Measurements from ENCODE around the gene SPAG5.

SPAG5 gene

DNA sequence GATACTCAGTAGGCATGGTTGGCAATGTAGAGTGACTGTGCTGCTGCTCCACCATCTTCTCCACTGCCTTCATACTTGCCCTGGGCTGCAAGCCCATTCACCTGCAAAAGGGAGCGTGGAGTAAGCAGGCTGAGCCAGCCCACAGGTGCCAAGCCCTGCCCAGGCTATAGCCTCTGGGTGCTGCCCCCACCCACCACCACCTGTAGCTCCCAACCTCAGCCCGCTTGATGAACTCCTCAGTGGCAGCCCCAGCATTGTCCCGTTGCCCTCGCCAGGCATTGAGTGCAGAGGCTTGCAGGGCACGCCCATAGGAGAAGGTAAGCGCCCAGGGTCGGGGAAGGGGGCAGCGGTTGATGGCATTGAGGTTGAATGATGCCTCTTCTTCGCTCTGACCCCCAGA lies 25.3 kb downstream of the SPAG5 start:
- no peak overlapping the region for H2AFZ ChIP-seq (ENCODE audit: low read length)
- no peak overlapping the region for H3K9ac ChIP-seq (ENCODE audit: low read length)
- H3K9me2 ChIP-seq (replicated peaks; ENCODE audit: insufficient read depth, low read length): no peaks in the 10 kb centered on the region
- H3F3A ChIP-seq (ENCODE audit: insufficient read depth, low read length): 0 out of 2 replicates have a peak, but pooled peaks cover 23% of the 10 kb centered on the region
- no peak for TF ChIP-seq EZH2phosphoT487 (IDR thresholded peaks at IDR 0.05; ENCODE audit: low read length)
- TF ChIP-seq EZH2 (optimal IDR thresholded peaks at IDR 0.05; ENCODE audit: low read depth, low read length): no peak
- TF ChIP-seq, protein P1, sequence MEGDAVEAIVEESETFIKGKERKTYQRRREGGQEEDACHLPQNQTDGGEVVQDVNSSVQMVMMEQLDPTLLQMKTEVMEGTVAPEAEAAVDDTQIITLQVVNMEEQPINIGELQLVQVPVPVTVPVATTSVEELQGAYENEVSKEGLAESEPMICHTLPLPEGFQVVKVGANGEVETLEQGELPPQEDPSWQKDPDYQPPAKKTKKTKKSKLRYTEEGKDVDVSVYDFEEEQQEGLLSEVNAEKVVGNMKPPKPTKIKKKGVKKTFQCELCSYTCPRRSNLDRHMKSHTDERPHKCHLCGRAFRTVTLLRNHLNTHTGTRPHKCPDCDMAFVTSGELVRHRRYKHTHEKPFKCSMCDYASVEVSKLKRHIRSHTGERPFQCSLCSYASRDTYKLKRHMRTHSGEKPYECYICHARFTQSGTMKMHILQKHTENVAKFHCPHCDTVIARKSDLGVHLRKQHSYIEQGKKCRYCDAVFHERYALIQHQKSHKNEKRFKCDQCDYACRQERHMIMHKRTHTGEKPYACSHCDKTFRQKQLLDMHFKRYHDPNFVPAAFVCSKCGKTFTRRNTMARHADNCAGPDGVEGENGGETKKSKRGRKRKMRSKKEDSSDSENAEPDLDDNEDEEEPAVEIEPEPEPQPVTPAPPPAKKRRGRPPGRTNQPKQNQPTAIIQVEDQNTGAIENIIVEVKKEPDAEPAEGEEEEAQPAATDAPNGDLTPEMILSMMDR (IDR thresholded peaks at IDR 0.05; ENCODE audit: low read length): no peak
- H3K4me1 ChIP-seq (ENCODE audit: low read length): peaks cover 15% of the 10 kb centered on the region
- H4K20me1 ChIP-seq (ENCODE audit: insufficient read depth, low read length): no peaks in the 10 kb centered on the region; the same call in 1 of the 2 replicates
- no peak overlapping the region for H3K27ac ChIP-seq (ENCODE audit: low read length)
- DNase-seq: no peak
- peaks cover 28% of the 10 kb centered on the region for H3K79me2 ChIP-seq (ENCODE audit: low read length)
- no peak overlapping the region for H3K4me2 ChIP-seq (ENCODE audit: low read depth, low read length)
- no peaks in the 10 kb centered on the region for H3K36me3 ChIP-seq (replicated peaks; ENCODE audit: insufficient read depth, low read length)
- H3K4me3 ChIP-seq (ENCODE audit: low read length): no peak overlapping the region
- no peaks in the 10 kb centered on the region for H3K9me3 ChIP-seq (replicated peaks; ENCODE audit: insufficient read depth, low read length)
- H3K27me3 ChIP-seq (replicated peaks; ENCODE audit: insufficient read depth, low read length): no peaks in the 10 kb centered on the region

DNA sequence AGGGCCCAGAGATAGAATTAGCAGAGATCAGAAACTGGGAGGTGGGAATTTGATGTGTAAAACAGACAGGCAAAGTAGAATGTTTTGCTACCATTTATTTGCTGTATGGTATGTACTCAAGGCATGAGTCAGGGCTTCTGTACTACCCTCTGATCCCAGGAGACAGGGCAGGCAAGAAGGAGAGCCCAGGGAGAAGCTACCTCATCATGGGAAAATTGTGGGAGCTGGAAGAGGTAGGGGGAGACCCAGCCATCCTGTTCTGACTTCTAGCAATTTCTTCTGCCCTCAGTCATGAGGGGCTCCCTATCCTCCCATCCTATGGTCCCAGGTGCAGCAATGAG lies 25.8 kb downstream of the SPAG5 start:
- Histone ChIP-seq H3K27ac (ENCODE audit: low read length) (no peak overlapping the region), H3F3A (ENCODE audit: insufficient read depth, low read length) (0 out of 2 replicates have a peak, but pooled peaks cover 21% of the 10 kb centered on the region), H3K4me1 (ENCODE audit: low read length) (peaks cover 15% of the 10 kb centered on the region), H3K27me3 (replicated peaks; ENCODE audit: insufficient read depth, low read length) (no peaks in the 10 kb centered on the region), H3K79me2 (ENCODE audit: low read length) (peaks cover 32% of the 10 kb centered on the region), H3K36me3 (replicated peaks; ENCODE audit: insufficient read depth, low read length) (no peaks in the 10 kb centered on the region), H3K9me3 (replicated peaks; ENCODE audit: insufficient read depth, low read length) (no peaks in the 10 kb centered on the region), H3K9me2 (replicated peaks; ENCODE audit: insufficient read depth, low read length) (no peaks in the 10 kb centered on the region), H3K9ac (ENCODE audit: low read length) (no peak overlapping the region), H4K20me1 (ENCODE audit: insufficient read depth, low read length) (no peaks in the 10 kb centered on the region; the same call in 1 of the 2 replicates), H2AFZ (ENCODE audit: low read length) (no peak overlapping the region), H3K4me3 (ENCODE audit: low read length) (no peak overlapping the region), H3K4me2 (ENCODE audit: low read depth, low read length) (no peak overlapping the region)
- TF ChIP-seq EZH2 (optimal IDR thresholded peaks at IDR 0.05; ENCODE audit: low read depth, low read length) (no peak), EZH2phosphoT487 (IDR thresholded peaks at IDR 0.05; ENCODE audit: low read length) (no peak)
- TF ChIP-seq, protein P1 (IDR thresholded peaks at IDR 0.05; ENCODE audit: low read length): no peak
- DNase-seq: no peak

DNA sequence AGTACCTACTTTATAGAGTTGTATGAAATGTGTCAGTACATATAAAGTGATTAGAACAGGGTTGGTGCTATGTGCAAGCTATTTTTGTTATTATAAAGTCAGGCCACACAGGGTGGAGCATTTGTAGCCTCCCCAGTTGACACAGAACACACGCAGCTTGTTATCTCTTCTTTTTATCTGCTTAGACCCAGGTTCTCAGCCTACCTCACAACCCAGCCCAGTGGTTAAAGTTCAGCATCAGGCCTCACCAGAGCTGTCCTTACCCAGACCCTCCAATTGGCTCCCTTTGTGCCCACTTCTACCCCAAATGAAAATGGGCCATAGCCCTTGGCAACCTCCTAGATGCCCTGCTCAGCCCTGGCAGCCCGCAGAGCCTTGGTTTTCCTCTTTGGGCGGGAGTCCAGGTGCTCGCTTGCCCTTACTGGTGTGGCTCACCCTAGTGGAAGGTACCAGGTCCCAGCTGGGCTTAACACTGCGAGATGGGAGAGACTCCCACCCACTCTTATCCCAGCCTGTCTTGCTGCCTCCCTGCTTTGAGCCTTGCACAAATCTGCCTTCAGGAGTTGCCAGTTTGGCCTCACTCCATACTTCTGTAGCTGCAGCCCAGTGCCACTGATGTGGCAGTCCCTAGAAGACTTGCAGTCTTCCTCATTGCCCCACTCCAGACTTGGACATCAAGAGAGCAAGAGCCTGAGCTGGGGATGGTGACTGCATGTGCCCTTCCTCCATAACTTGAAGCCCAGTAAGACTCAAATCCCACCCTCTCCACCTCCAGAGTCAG lies 26.4 kb downstream of the SPAG5 start:
- H3F3A ChIP-seq (ENCODE audit: insufficient read depth, low read length): 0 out of 2 replicates have a peak, but pooled peaks cover 19% of the 10 kb centered on the region
- H4K20me1 ChIP-seq (ENCODE audit: insufficient read depth, low read length): no peaks in the 10 kb centered on the region; the same call in 1 of the 2 replicates
- no peaks in the 10 kb centered on the region for H3K27me3 ChIP-seq (replicated peaks; ENCODE audit: insufficient read depth, low read length)
- peak overlapping the region; percentile 92 for H3K9ac ChIP-seq (ENCODE audit: low read length)
- H3K9me2 ChIP-seq (replicated peaks; ENCODE audit: insufficient read depth, low read length): no peaks in the 10 kb centered on the region
- no peaks in the 10 kb centered on the region for H3K36me3 ChIP-seq (replicated peaks; ENCODE audit: insufficient read depth, low read length)
- H3K4me2 ChIP-seq (ENCODE audit: low read depth, low read length): peak overlapping the region; percentile 93
- TF ChIP-seq, protein P1 (IDR thresholded peaks at IDR 0.05; ENCODE audit: low read length): no peak
- TF ChIP-seq EZH2 (optimal IDR thresholded peaks at IDR 0.05; ENCODE audit: low read depth, low read length) (no peak), EZH2phosphoT487 (IDR thresholded peaks at IDR 0.05; ENCODE audit: low read length) (no peak)
- H3K4me1 ChIP-seq (ENCODE audit: low read length): peaks cover 20% of the 10 kb centered on the region
- peaks cover 32% of the 10 kb centered on the region for H3K79me2 ChIP-seq (ENCODE audit: low read length)
- H2AFZ ChIP-seq (ENCODE audit: low read length): peak overlapping the region; percentile 95; the same call in 1 of the 2 replicates
- DNase-seq: no peak
- no peaks in the 10 kb centered on the region for H3K9me3 ChIP-seq (replicated peaks; ENCODE audit: insufficient read depth, low read length)
- peak overlapping the region; percentile 41; the same call in 1 of the 2 replicates for H3K27ac ChIP-seq (ENCODE audit: low read length)
- H3K4me3 ChIP-seq (ENCODE audit: low read length): peak overlapping the region; percentile 99
